Sigmoid colon (tissue), 7 donors: Measurements from ENCODE around the gene TAF10. TPM values are rescaled to one million over a fixed set of nuclear protein-coding genes. Genes with fewer than 3 reads are reported as not detected.

ENCODE experiments used
- DNase-seq: peaks from one replicate; pipeline ENCODE4 v3.0.0-alpha.2; 2019
- H3K27ac ChIP-seq, 4 donors: fragments of 200-600 bp; sonication (generic); one replicate each; pipeline ENCODE4 v1.5.1; 2016 to 2019; ENCODE audit warnings: mild to moderate bottlenecking in 1 of 4
- H3K27me3 ChIP-seq, 3 donors: fragments of 200-600 bp; sonication (generic); one replicate each; pipeline ENCODE4 v1.5.1; 2019; ENCODE audit warnings: mild to moderate bottlenecking in 1 of 3
- H3K36me3 ChIP-seq, 4 donors: fragments of 200-600 bp; sonication (generic); one replicate each; pipeline ENCODE4 v1.5.1; 2016 to 2019
- H3K4me1 ChIP-seq, 4 donors: fragments of 200-600 bp; sonication (generic); one replicate each; pipeline ENCODE4 v1.5.1; 2017 to 2019
- H3K4me3 ChIP-seq, 4 donors: fragments of 200-600 bp; sonication (generic); one replicate each; pipeline ENCODE4 v1.5.1; 2017 to 2019; ENCODE audit warnings: mild to moderate bottlenecking in 2 of 4, moderate library complexity in 1 of 4
- H3K9me3 ChIP-seq, 4 donors: fragments of 200-600 bp in 3 of 4; sonication (generic) in 3 of 4; one replicate each; pipeline versions ENCODE4 v1.5.1 to v1.6.1; 2013 to 2019
- EP300 ChIP-seq, 4 donors: sonication (generic); formaldehyde crosslinking; IDR thresholded peaks; one replicate each; pipeline ENCODE4 v1.6.1; 2017; ENCODE audit warnings: antibody characterized with exemption in 4 of 4
- POLR2A ChIP-seq, 2 donors: fragments of 450-650 bp; IDR thresholded peaks; one replicate each; pipeline ENCODE4 v1.6.1; 2016; ENCODE audit warnings: antibody characterized with exemption in 2 of 2, mild to moderate bottlenecking in 2 of 2, moderate library complexity in 2 of 2
- POLR2AphosphoS5 ChIP-seq, 4 donors: sonication (generic); formaldehyde crosslinking; IDR thresholded peaks; one replicate each; pipeline ENCODE4 v1.6.1; 2017; ENCODE audit warnings: antibody characterized with exemption in 4 of 4
- WGBS, 2 donors: extraction: QIAGEN DNeasy Blood & Tissue Kit; methylation state at CpG; one replicate each; pipeline ENCODE4 v1.1.7; 2013; 5-methylcytosine and 5-hydroxymethylcytosine counted together
- intact Hi-C: fragments of 100-400 bp; cut with DNase I; formaldehyde crosslinking; loops from one replicate; pipeline ENCODE4 v1.15.1; 2023
- polyA plus RNA-seq, 3 donors: library from polyadenylated mRNA; stranded (reverse); fragments of 200-250 nt; gene quantifications; one replicate each; pipeline ENCODE4 v1.2.3, GENCODE V29; 2013
- total RNA-seq, 4 donors: library from RNA; depleted of rRNA; stranded (reverse); fragments of >200 nt; gene quantifications; one replicate each; pipeline ENCODE4 v1.1.0, GENCODE V29; 2016
- TF ChIP-seq, protein P1 (sequence below), 4 experiments: fragments of 450-650 bp in 3 of 4; fragments of 200-600 bp in 1 of 4; IDR thresholded peaks; one replicate each; pipeline ENCODE4 v1.5.1; 2016 to 2019; ENCODE audit warnings: antibody characterized with exemption in 4 of 4, mild to moderate bottlenecking in 3 of 4, moderate library complexity in 2 of 4
- donor health status: healthy with polysubstance abuse.
- donor health status: Bipolar disorder and iron deficiency.
- donor health status: healthy.

TAF10 gene
- total and polyA plus RNA-seq, 7 donors, result 33.2 to 148 (median 60.0) TPM

DNA sequence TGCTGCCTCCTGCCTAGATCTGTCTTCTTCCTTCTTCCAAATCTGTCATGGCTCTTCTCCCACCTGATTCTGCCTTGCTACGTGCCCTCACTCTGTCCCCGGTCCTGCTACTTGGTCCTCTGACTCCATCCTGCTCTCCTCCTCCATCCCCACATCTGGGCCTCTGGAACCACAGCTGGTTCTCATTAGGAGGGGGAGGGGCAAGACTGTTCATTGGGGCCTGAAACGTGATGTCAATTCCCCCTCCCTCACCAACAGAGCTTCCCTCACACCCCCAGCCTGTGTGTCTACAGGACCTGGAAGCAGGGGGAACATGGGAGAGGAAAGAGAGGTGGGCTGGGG, 34.5 kb upstream of the TAF10 start:
- TF ChIP-seq, protein P1, sequence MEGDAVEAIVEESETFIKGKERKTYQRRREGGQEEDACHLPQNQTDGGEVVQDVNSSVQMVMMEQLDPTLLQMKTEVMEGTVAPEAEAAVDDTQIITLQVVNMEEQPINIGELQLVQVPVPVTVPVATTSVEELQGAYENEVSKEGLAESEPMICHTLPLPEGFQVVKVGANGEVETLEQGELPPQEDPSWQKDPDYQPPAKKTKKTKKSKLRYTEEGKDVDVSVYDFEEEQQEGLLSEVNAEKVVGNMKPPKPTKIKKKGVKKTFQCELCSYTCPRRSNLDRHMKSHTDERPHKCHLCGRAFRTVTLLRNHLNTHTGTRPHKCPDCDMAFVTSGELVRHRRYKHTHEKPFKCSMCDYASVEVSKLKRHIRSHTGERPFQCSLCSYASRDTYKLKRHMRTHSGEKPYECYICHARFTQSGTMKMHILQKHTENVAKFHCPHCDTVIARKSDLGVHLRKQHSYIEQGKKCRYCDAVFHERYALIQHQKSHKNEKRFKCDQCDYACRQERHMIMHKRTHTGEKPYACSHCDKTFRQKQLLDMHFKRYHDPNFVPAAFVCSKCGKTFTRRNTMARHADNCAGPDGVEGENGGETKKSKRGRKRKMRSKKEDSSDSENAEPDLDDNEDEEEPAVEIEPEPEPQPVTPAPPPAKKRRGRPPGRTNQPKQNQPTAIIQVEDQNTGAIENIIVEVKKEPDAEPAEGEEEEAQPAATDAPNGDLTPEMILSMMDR (IDR thresholded peaks at IDR 0.05), result no peak
- no peak for TF ChIP-seq POLR2A (IDR thresholded peaks at IDR 0.05)
- no peak for TF ChIP-seq EP300 (IDR thresholded peaks at IDR 0.05)
- peak in 2 of 4 donors; percentile 34 to 35 for TF ChIP-seq POLR2AphosphoS5 (IDR thresholded peaks at IDR 0.05)
- DNase-seq, result peak; percentile 84
- H3K9me3 ChIP-seq, result no peaks in the 10 kb centered on the region
- peak overlapping the region; percentile 70 to 73 (median 72) for H3K27ac ChIP-seq
- 37 to 72% methylated on average over 3 of the region's 3 CpGs for WGBS, 2 donors
- H3K27me3 ChIP-seq, result no peaks in the 10 kb centered on the region
- peaks cover 0 to 10% (median 5%) of the 10 kb centered on the region in 4 donors for H3K36me3 ChIP-seq
- H3K4me3 ChIP-seq, result no peak overlapping the region
- intact Hi-C loops, result no loop called here
- peaks cover 0 to 46% (median 40%) of the 10 kb centered on the region in 4 donors for H3K4me1 ChIP-seq

DNA sequence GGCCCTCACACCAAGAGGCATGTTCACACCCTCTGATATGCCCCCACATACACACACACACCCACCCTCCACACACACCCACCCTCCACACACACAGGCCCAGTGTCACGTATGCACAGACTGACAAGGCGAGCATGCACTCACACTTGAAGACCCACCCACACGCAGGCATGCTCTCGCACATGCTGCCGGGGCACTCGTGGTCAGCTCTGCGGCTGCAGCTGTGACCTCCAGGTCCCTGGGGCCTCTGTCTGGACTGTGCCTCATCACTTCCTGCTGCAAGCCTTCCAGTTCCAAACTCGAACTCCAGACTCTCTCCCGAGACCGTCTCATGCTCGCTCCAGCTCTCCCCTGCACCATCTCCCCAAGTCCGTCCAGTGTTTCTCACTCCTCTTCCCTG, 34.1 kb upstream of the TAF10 start:
- peak; percentile 82 for DNase-seq
- intact Hi-C loops, result no loop called here
- Histone ChIP-seq H3K4me3 (no peak overlapping the region), H3K36me3 (peaks cover 0 to 14% (median 5%) of the 10 kb centered on the region in 4 donors), H3K9me3 (no peaks in the 10 kb centered on the region), H3K27me3 (no peaks in the 10 kb centered on the region), H3K4me1 (peaks cover 0 to 46% (median 40%) of the 10 kb centered on the region in 4 donors), H3K27ac (peak overlapping the region; percentile 70 to 73 (median 72))
- WGBS, 2 donors, result 62 to 80% methylated on average over 12 of the region's 12 CpGs
- TF ChIP-seq EP300 (IDR thresholded peaks at IDR 0.05) (no peak), POLR2A (IDR thresholded peaks at IDR 0.05) (no peak), POLR2AphosphoS5 (IDR thresholded peaks at IDR 0.05) (no peak)
- TF ChIP-seq, protein P1 (IDR thresholded peaks at IDR 0.05), result no peak

DNA sequence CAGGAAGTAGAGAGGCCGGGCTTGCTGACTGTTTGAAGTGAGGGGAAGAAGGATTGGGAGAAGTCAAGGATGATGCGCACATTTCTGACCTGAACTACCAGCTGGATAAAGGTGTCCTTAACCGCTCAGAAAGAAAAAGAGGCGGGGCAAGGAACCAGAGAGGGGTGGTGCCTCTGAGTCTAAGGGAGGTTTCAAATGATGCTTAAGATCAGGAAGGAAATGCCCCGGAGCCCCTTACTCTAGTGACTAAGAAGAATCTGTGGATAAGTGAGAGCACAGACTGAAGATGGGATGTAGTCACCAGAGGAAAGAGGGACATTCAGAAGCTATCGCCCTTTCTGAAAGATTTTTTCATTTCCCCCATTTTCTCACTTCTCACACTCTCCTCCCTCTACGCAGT, 30.9 kb upstream of the TAF10 start:
- Histone ChIP-seq H3K36me3 (peaks cover 0 to 33% (median 12%) of the 10 kb centered on the region in 4 donors), H3K4me3 (no peak overlapping the region), H3K4me1 (peaks cover 0 to 48% (median 43%) of the 10 kb centered on the region in 4 donors), H3K9me3 (no peaks in the 10 kb centered on the region), H3K27me3 (no peaks in the 10 kb centered on the region), H3K27ac (no peak overlapping the region)
- intact Hi-C loops, result no loop called here
- peak; percentile 25 for DNase-seq
- 84 to 85% methylated on average over 7 of the region's 7 CpGs for WGBS, 2 donors
- TF ChIP-seq, protein P1 (IDR thresholded peaks at IDR 0.05), result no peak
- TF ChIP-seq POLR2A (IDR thresholded peaks at IDR 0.05), result no peak

DNA sequence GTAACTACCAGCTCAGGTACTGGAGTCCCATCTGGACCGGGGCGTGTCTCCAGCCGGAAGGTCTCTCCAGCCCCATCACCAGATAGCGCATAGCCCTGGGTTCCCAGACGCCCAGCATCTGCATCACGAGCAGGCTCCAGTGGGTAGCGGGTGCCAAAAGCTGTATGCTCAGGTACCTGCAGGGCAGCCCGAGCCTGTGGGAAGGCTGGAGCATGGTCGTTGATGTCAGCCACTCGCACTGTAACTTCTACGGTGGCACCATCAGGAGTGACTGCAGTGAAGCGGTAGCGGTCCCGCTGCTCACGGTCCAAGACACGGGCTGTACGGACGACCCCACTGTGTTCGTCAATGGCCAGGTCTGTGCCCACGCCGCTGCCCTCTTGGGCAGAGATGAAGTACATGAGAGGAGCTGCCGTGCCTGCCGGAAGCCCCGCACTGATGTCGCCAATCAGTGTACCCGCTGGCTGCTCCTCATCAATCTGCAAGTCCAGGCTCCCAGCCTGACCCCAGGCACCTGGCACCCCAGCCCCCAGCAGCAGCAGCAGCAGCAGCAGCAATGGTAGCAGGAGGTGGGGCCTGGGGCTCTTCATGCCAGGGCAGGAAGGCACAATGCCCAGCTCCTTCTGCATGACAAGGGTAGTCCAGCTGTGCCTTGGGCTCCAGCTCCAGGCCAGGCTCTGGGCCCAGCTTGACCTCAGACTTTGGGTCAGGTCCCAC, 29.1 kb upstream of the TAF10 start:
- Histone ChIP-seq H3K9me3 (no peaks in the 10 kb centered on the region), H3K27ac (no peak overlapping the region), H3K4me1 (peaks cover 0 to 47% (median 43%) of the 10 kb centered on the region in 4 donors), H3K4me3 (no peak overlapping the region), H3K27me3 (no peaks in the 10 kb centered on the region), H3K36me3 (peaks cover 0 to 33% (median 12%) of the 10 kb centered on the region in 4 donors)
- DNase-seq, result no peak
- intact Hi-C loops, result no loop called here
- TF ChIP-seq EP300 (IDR thresholded peaks at IDR 0.05), result no peak
- no peak for TF ChIP-seq POLR2AphosphoS5 (IDR thresholded peaks at IDR 0.05)
- TF ChIP-seq, protein P1 (IDR thresholded peaks at IDR 0.05), result no peak
- WGBS, 2 donors, result 95 to 97% methylated on average over 26 of the region's 26 CpGs
